SKM-1 (cell line): Measurements from ENCODE around the gene KLF13.
A peak's percentile ranks its signal among the peaks of the same experiment; 100 is the strongest.

ENCODE experiments used
- DNase-seq: peaks from one replicate; lab custom pipeline; 2025; ENCODE audit not compliant: unreplicated experiment; lab: John Stamatoyannopoulos, UW

KLF13 gene

GRCh38 chr15:31377030-31377429, 50.4 kb downstream of the KLF13 start:
- no peak for DNase-seq

- no peak for DNase-seq
Measured at GRCh38 chr15:31378363-31378903, 51.8 kb downstream of the KLF13 start.

- no peak for DNase-seq
Measured at GRCh38 chr15:31379042-31379441, 52.4 kb downstream of the KLF13 start.

- no peak for DNase-seq
Measured at GRCh38 chr15:31379577-31379976, 52.9 kb downstream of the KLF13 start.

GRCh38 chr15:31381801-31382712, 55.4 kb downstream of the KLF13 start:
- no peak for DNase-seq

GRCh38 chr15:31382713-31383045, 56.0 kb downstream of the KLF13 start:
- no peak for DNase-seq

GRCh38 chr15:31383139-31383538, 56.5 kb downstream of the KLF13 start:
- no peak for DNase-seq

- DNase-seq: no peak
Measured at GRCh38 chr15:31384568-31384967, 57.9 kb downstream of the KLF13 start.

- no peak for DNase-seq
Measured at GRCh38 chr15:31385736-31386135, 59.1 kb downstream of the KLF13 start.

- DNase-seq: no peak
Measured at GRCh38 chr15:31387092-31387478, 60.5 kb downstream of the KLF13 start.

- no peak for DNase-seq
Measured at GRCh38 chr15:31387479-31388118, 61.0 kb downstream of the KLF13 start.

GRCh38 chr15:31389576-31389975, 62.9 kb downstream of the KLF13 start:
- no peak for DNase-seq

- no peak for DNase-seq
Measured at GRCh38 chr15:31390029-31390428, 63.4 kb downstream of the KLF13 start.

GRCh38 chr15:31390777-31391486, 64.3 kb downstream of the KLF13 start:
- DNase-seq: no peak

GRCh38 chr15:31391687-31392671, 65.3 kb downstream of the KLF13 start:
- DNase-seq: peak; percentile 52

- no peak for DNase-seq
Measured at GRCh38 chr15:31392761-31393401, 66.2 kb downstream of the KLF13 start.

- no peak for DNase-seq
Measured at GRCh38 chr15:31393444-31394091, 66.9 kb downstream of the KLF13 start.

GRCh38 chr15:31396881-31397560, 70.4 kb downstream of the KLF13 start:
- DNase-seq: no peak
